Astrocyte of the cerebellum (primary cell): ENCODE data around the gene PIGN.

ENCODE experiments used
- DNase-seq: peaks from one replicate; pipeline ENCODE4 v3.0.0-alpha.2; 2011; ENCODE audit warnings: low read depth
- H3K4me3 ChIP-seq: 2 replicates; pipeline ENCODE4 v1.5.1; 2011; ENCODE audit warnings: mild to moderate bottlenecking, low read depth, low read length, moderate library complexity
- CTCF ChIP-seq: IDR thresholded peaks from 2 replicates; pipeline ENCODE4 v1.5.1; 2012; ENCODE audit warnings: low read length, low read depth, moderate library complexity, mild to moderate bottlenecking; ENCODE audit errors: missing control alignments
- in situ Hi-C: cut with HindIII; loops from 2 replicates; pipeline ENCODE4 v1.10.0; 2017; ENCODE audit warnings: low sequenced_read_pairs

Gene PIGN

GRCh38 chr18:62211325-62211828 is 24.5 kb upstream of the PIGN start:
- no peak for TF ChIP-seq CTCF
- H3K4me3 ChIP-seq: no peak overlapping the region
- in situ Hi-C loops: no loop called here
- DNase-seq: no peak

- TF ChIP-seq CTCF: no peak
- DNase-seq: no peak
- H3K4me3 ChIP-seq: no peak overlapping the region
- in situ Hi-C loops: no loop called here
Observed at GRCh38 chr18:62210138-62210537, 23.3 kb upstream of the PIGN start.

- no peak for TF ChIP-seq CTCF
- in situ Hi-C loops: no loop called here
- H3K4me3 ChIP-seq: no peak overlapping the region
- DNase-seq: no peak
Observed at GRCh38 chr18:62209046-62209445, 22.2 kb upstream of the PIGN start.

- DNase-seq: no peak
- H3K4me3 ChIP-seq: no peak overlapping the region
- in situ Hi-C loops: no loop called here
- TF ChIP-seq CTCF: no peak
Observed at GRCh38 chr18:62206593-62206992, 19.7 kb upstream of the PIGN start.

- no peak for TF ChIP-seq CTCF
- in situ Hi-C loops: no loop called here
- no peak overlapping the region for H3K4me3 ChIP-seq
- no peak for DNase-seq
Observed at GRCh38 chr18:62205824-62206223, 19.0 kb upstream of the PIGN start.

GRCh38 chr18:62201870-62202269 is 15.0 kb upstream of the PIGN start:
- in situ Hi-C loops: no loop called here

More at GRCh38 chr18:62201870-62202269, 15.0 kb upstream of the PIGN start:
- TF ChIP-seq CTCF: no peak
- H3K4me3 ChIP-seq: no peak overlapping the region
- no peak for DNase-seq
